Measurements from ENCODE around the gene MDH2.

Gene MDH2, protein sequence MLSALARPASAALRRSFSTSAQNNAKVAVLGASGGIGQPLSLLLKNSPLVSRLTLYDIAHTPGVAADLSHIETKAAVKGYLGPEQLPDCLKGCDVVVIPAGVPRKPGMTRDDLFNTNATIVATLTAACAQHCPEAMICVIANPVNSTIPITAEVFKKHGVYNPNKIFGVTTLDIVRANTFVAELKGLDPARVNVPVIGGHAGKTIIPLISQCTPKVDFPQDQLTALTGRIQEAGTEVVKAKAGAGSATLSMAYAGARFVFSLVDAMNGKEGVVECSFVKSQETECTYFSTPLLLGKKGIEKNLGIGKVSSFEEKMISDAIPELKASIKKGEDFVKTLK

DNA sequence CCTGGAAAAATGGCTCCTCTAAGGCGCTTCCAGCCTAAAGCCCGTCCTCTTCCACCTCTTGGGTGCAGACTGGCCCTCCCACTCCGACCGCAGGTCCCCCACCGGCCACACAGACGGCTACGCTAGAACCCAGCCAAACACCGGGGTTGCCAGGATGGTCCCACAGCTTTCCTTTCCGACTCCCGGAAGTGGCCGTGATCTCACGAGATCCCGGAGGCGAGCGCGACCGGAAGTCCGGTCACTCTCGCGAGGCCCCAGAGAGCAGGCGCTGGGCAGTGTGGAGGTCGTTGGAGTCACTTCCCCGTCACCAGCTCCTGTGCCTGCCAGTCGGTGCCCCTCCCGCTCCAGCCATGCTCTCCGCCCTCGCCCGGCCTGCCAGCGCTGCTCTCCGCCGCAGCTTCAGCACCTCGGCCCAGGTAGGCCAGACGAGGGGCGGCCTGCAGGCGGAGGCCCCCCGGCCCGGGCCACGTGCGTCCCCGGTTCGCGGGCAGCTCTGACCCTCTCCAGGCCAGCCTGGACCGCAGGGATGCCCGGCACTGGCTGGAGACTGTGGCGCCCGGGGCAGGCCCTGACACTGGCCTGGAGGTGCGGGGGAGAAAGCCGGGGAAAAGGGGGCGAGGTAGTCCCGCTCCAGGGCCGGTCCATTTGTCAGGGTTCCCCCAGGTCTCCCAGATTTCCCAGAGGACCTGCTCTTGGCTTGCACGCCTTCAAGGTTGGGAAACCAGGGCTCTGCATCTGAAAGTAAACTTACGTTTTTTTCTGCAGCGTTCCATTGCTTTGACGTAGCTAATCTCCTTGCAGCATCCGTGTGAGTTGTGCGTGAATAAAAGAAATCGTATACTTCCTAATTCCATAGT is at the start of gene MDH2, which contains the start of gene STYXL1:
Gene MDH2 (plus strand): TSS at position 296 of the 857 bp plus-strand sequence. CDS start 55 bp downstream, at position 351.
Gene STYXL1 (minus strand): TSS at position 190 of the 857 bp plus-strand sequence. CDS start 17,477 bp downstream, outside the sequence.
- Histone ChIP-seq H3K9me3 (ENCODE audit: control insufficient read depth, insufficient read depth, low read length) (no peaks in the 10 kb centered on the region), H4K20me1 (ENCODE audit: control insufficient read depth, insufficient read depth, low read depth, low read length) (peaks cover 17% of the 10 kb centered on the region; the same call in 1 of the 2 replicates), H3K27me3 (ENCODE audit: control insufficient read depth, low read length) (no peaks in the 10 kb centered on the region), H3K9me2 (replicated peaks; ENCODE audit: control insufficient read depth, low read length) (no peaks in the 10 kb centered on the region), H3K4me3 (ENCODE audit: low read length) (peak within 1 kb of the TSS; percentile 86), H3K79me2 (ENCODE audit: control insufficient read depth, low read length) (peaks cover 99% of the 10 kb centered on the region), H3F3A (ENCODE audit: control insufficient read depth, insufficient read depth) (no peaks in the 10 kb centered on the region), H3K4me1 (ENCODE audit: control insufficient read depth, low read length) (peaks cover 36% of the 10 kb centered on the region), H3K36me3 (ENCODE audit: control insufficient read depth, low read length) (peaks cover 70% of the 10 kb centered on the region), H3K4me2 (ENCODE audit: low read length) (peak within 1 kb of the TSS; percentile 80), H3K27ac (ENCODE audit: low read depth, low read length) (peak within 1 kb of the TSS; percentile 77)
- TF ChIP-seq EZH2phosphoT487 (IDR thresholded peaks at IDR 0.05; ENCODE audit: borderline replicate concordance, low read length), result no peak
- TF ChIP-seq, protein P1, sequence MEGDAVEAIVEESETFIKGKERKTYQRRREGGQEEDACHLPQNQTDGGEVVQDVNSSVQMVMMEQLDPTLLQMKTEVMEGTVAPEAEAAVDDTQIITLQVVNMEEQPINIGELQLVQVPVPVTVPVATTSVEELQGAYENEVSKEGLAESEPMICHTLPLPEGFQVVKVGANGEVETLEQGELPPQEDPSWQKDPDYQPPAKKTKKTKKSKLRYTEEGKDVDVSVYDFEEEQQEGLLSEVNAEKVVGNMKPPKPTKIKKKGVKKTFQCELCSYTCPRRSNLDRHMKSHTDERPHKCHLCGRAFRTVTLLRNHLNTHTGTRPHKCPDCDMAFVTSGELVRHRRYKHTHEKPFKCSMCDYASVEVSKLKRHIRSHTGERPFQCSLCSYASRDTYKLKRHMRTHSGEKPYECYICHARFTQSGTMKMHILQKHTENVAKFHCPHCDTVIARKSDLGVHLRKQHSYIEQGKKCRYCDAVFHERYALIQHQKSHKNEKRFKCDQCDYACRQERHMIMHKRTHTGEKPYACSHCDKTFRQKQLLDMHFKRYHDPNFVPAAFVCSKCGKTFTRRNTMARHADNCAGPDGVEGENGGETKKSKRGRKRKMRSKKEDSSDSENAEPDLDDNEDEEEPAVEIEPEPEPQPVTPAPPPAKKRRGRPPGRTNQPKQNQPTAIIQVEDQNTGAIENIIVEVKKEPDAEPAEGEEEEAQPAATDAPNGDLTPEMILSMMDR (IDR thresholded peaks at IDR 0.05; ENCODE audit: low read depth, low read length, poor library complexity, severe bottlenecking), result no peak

DNA sequence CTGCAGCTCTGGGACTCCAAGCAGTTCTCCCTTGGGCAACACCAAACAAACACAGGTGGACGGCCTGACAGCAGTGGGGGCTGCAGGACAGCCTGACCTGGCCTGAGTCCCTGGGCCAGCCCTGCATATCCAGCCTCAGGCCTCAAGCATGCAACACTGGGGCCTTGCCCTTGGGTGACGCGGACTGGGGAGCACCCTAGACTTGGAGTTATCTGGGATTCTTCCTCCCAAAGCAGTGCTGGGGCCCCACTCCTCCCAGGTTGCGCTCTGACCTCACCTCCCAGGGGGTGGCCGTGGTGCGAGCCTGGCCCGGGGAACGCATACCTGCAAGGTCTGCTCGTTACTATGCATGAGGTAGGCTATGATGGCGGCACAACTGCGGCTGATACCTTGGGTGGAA is 47.3 kb upstream of the MDH2 start:
- Histone ChIP-seq H3F3A (ENCODE audit: control insufficient read depth, insufficient read depth) (peaks cover 3% of the 10 kb centered on the region; the same call in 1 of the 2 replicates), H3K27me3 (ENCODE audit: control insufficient read depth, low read length) (no peaks in the 10 kb centered on the region), H3K4me3 (ENCODE audit: low read length) (no peak overlapping the region), H4K20me1 (ENCODE audit: control insufficient read depth, insufficient read depth, low read depth, low read length) (no peaks in the 10 kb centered on the region), H3K79me2 (ENCODE audit: control insufficient read depth, low read length) (no peaks in the 10 kb centered on the region), H3K36me3 (ENCODE audit: control insufficient read depth, low read length) (peaks cover 48% of the 10 kb centered on the region), H3K9me3 (ENCODE audit: control insufficient read depth, insufficient read depth, low read length) (no peaks in the 10 kb centered on the region), H3K9me2 (replicated peaks; ENCODE audit: control insufficient read depth, low read length) (no peaks in the 10 kb centered on the region), H3K4me1 (ENCODE audit: control insufficient read depth, low read length) (peaks cover 8% of the 10 kb centered on the region), H3K4me2 (ENCODE audit: low read length) (no peak overlapping the region), H3K27ac (ENCODE audit: low read depth, low read length) (no peak overlapping the region)
- TF ChIP-seq, protein P1 (IDR thresholded peaks at IDR 0.05; ENCODE audit: low read depth, low read length, poor library complexity, severe bottlenecking), result no peak
- no peak for TF ChIP-seq EZH2phosphoT487 (IDR thresholded peaks at IDR 0.05; ENCODE audit: borderline replicate concordance, low read length)

DNA sequence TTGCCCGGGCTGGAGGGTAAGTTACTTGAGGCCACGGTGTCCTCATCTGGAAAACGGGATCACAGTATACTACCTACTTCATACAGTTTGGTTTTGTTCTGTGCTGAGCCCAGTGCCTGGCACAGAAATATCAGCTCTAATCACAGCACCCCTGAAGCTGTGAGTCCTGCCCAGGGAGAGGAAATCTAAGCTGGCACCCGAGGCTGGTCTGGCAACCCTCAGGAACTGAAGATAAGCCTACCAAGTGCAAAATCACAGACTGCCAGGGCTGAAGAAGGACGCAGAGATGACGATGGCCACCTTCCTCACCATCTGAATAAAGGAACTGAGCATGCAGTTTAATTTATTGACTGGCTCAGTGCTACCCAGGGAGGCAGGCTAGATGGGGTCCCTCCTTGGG is 45.8 kb upstream of the MDH2 start:
- Histone ChIP-seq H3K4me3 (ENCODE audit: low read length) (no peak overlapping the region), H3K4me2 (ENCODE audit: low read length) (no peak overlapping the region), H3K27ac (ENCODE audit: low read depth, low read length) (no peak overlapping the region), H3K27me3 (ENCODE audit: control insufficient read depth, low read length) (no peaks in the 10 kb centered on the region), H3F3A (ENCODE audit: control insufficient read depth, insufficient read depth) (peaks cover 3% of the 10 kb centered on the region; the same call in 1 of the 2 replicates), H3K9me3 (ENCODE audit: control insufficient read depth, insufficient read depth, low read length) (no peaks in the 10 kb centered on the region), H3K4me1 (ENCODE audit: control insufficient read depth, low read length) (peaks cover 5% of the 10 kb centered on the region), H3K36me3 (ENCODE audit: control insufficient read depth, low read length) (peaks cover 39% of the 10 kb centered on the region), H3K79me2 (ENCODE audit: control insufficient read depth, low read length) (no peaks in the 10 kb centered on the region), H4K20me1 (ENCODE audit: control insufficient read depth, insufficient read depth, low read depth, low read length) (no peaks in the 10 kb centered on the region), H3K9me2 (replicated peaks; ENCODE audit: control insufficient read depth, low read length) (no peaks in the 10 kb centered on the region)
- TF ChIP-seq, protein P1 (IDR thresholded peaks at IDR 0.05; ENCODE audit: low read depth, low read length, poor library complexity, severe bottlenecking), result no peak
- TF ChIP-seq EZH2phosphoT487 (IDR thresholded peaks at IDR 0.05; ENCODE audit: borderline replicate concordance, low read length), result no peak

Measured in DOHH2 (cell line).